Lung (tissue), 13 donors: ENCODE measurements around the gene ATP7A. TPM values are rescaled to one million over a fixed set of nuclear protein-coding genes. Genes with fewer than 3 reads are reported as not detected.
"Not testable (repeated sequence)": the region's sequence is repeated elsewhere in the genome, so short reads cannot be mapped to it uniquely, and the experiment has no call there.

Experiments used
- ATAC-seq: fragments of 200-7000 bp; cut with Tn5 transposase; one replicate; pipeline ENCODE4 v1.9.1; 2020; ENCODE audit warnings: moderate number of reproducible peaks; ENCODE audit not compliant: insufficient read depth, low FRiP score
- DNase-seq, 3 donors: peaks; one replicate each; pipeline ENCODE4 v3.0.0-alpha.2; 2013 to 2017
- H3K27ac ChIP-seq, 2 donors: one replicate each; pipeline ENCODE4 v1.5.1; 2013; ENCODE audit warnings: mild to moderate bottlenecking in 2 of 2, moderate library complexity in 2 of 2, control low read depth in 1 of 2, inconsistent platforms in 1 of 2, low read depth in 1 of 2, low read length in 1 of 2
- H3K27me3 ChIP-seq, 3 donors: one replicate each; pipeline ENCODE4 v1.5.1; 2013; ENCODE audit warnings: low read length in 2 of 3; ENCODE audit not compliant: control insufficient read depth in 3 of 3, insufficient read depth in 3 of 3
- H3K36me3 ChIP-seq, 4 donors: one replicate each; pipeline ENCODE4 v1.5.1; 2013; ENCODE audit warnings: low read length in 4 of 4, mild to moderate bottlenecking in 1 of 4, moderate library complexity in 1 of 4; ENCODE audit not compliant: control insufficient read depth in 4 of 4, insufficient read depth in 4 of 4
- H3K4me1 ChIP-seq, 5 donors: one replicate each; pipeline ENCODE4 v1.5.1; 2013; ENCODE audit warnings: low read length in 5 of 5, mild to moderate bottlenecking in 2 of 5, moderate library complexity in 1 of 5; ENCODE audit not compliant: control insufficient read depth in 5 of 5, insufficient read depth in 5 of 5
- H3K4me3 ChIP-seq: one replicate; pipeline ENCODE4 v1.5.1; 2013; ENCODE audit warnings: mild to moderate bottlenecking, control low read depth, moderate library complexity
- H3K9ac ChIP-seq, 2 donors: one replicate each; pipeline ENCODE4 v1.5.1; 2013; ENCODE audit warnings: low read length in 2 of 2, control low read depth in 1 of 2; ENCODE audit not compliant: insufficient read depth in 1 of 2
- H3K9me3 ChIP-seq, 4 donors: one replicate each; pipeline ENCODE4 v1.5.1; 2013; ENCODE audit warnings: low read length in 3 of 4, mild to moderate bottlenecking in 1 of 4, moderate library complexity in 1 of 4; ENCODE audit not compliant: control insufficient read depth in 4 of 4, insufficient read depth in 3 of 4
- CTCF ChIP-seq: IDR thresholded peaks from 2 replicates; pipeline ENCODE4 v1.5.1; 2012; ENCODE audit warnings: mild to moderate bottlenecking; ENCODE audit errors: control extremely low read depth, extremely low read depth
- WGBS, 2 donors: extraction: QIAGEN DNeasy Blood & Tissue Kit; methylation state at CpG; one replicate each; pipeline ENCODE4 v1.1.7; 2013; 5-methylcytosine and 5-hydroxymethylcytosine counted together
- polyA plus RNA-seq, 2 donors: library from polyadenylated mRNA; stranded (reverse); fragments of 200-250 nt; gene quantifications; one replicate each; pipeline ENCODE4 v1.2.1, GENCODE V29; 2013
- small RNA-seq: library from RNA; depleted of rRNA; stranded (forward); fragments of <200 nt; gene quantifications from one replicate; pipeline ENCODE3, GENCODE V24; 2014; ENCODE audit warnings: low replicate concordance
- total RNA-seq, 2 donors: library from RNA; depleted of rRNA in 1 of 2; stranded (reverse); fragments of >200 nt in 1 of 2; gene quantifications; one replicate each; pipeline ENCODE4 v1.2.1, GENCODE V29; 2014 to 2021
- donor health status: control.
- donor health status: control.
- donor health status: Bipolar disorder and iron deficiency.
- donor health status: healthy.
- donor health status: DM: yes; HTN: yes; CAD: no.

ATP7A gene
- total and polyA plus RNA-seq, 4 donors: 2.5 to 23.5 (median 7.5) TPM

- ATAC-seq (no peak), DNase-seq (no peak)
- WGBS, 2 donors: 79 to 96% methylated on average over 5 of the region's 5 CpGs
- Histone ChIP-seq H3K4me1 (no peaks in the 10 kb centered on the region), H3K4me3 (no peak overlapping the region), H3K27ac (no peak overlapping the region), H3K36me3 (no peaks in the 10 kb centered on the region), H3K27me3 (no peaks in the 10 kb centered on the region), H3K9ac (no peak overlapping the region), H3K9me3 (peaks cover 0 to 6% (median 1%) of the 10 kb centered on the region in 4 donors)
- TF ChIP-seq CTCF: no peak
These were observed 165.4 kb downstream of the ATP7A start for GRCh38 chrX:78075787-78076389.

GRCh38 chrX:78081413-78081812, 170.9 kb downstream of the ATP7A start:
- ATAC-seq, H3K4me1 ChIP-seq, H3K9ac ChIP-seq, H3K9me3 ChIP-seq, DNase-seq, H3K36me3 ChIP-seq, H3K4me3 ChIP-seq, H3K27me3 ChIP-seq, H3K27ac ChIP-seq: not testable (repeated sequence)
- 89 to 96% methylated on average over 6 of the region's 6 CpGs for WGBS, 2 donors

GRCh38 chrX:78092296-78092695, 181.8 kb downstream of the ATP7A start:
- DNase-seq: peak in 2 of 3 donors; percentile 30 to 48
- Histone ChIP-seq H3K9ac (no peak overlapping the region), H3K27me3 (no peaks in the 10 kb centered on the region), H3K4me3 (no peak overlapping the region), H3K36me3 (no peaks in the 10 kb centered on the region), H3K4me1 (no peaks in the 10 kb centered on the region), H3K27ac (no peak overlapping the region), H3K9me3 (no peaks in the 10 kb centered on the region)
- WGBS, 2 donors: 29 to 38% methylated on average over 2 of the region's 2 CpGs
- ATAC-seq: no peak
- TF ChIP-seq CTCF: no peak

GRCh38 chrX:78098108-78098507, 187.6 kb downstream of the ATP7A start:
- no peaks in the 10 kb centered on the region for H3K36me3 ChIP-seq
- H3K9ac ChIP-seq: no peak overlapping the region
- H3K4me3 ChIP-seq: no peak overlapping the region
- H3K27ac ChIP-seq: no peak overlapping the region
- no peaks in the 10 kb centered on the region for H3K27me3 ChIP-seq
- H3K4me1 ChIP-seq: peaks cover 0 to 4% (median 0%) of the 10 kb centered on the region in 5 donors
- ATAC-seq (no peak), DNase-seq (no peak)
- no peaks in the 10 kb centered on the region for H3K9me3 ChIP-seq
- TF ChIP-seq CTCF: no peak

Small RNA genes lying within 50 kb of the gene (small RNA-seq; reads per million reads assigned to genes)
- gene RN7SL460P: not detected

Other genes starting within 250 kb of the ATP7A start
- gene ATRX, start 124.5 kb upstream of the ATP7A start, total RNA-seq: 100 to 1,000 TPM in 1 of 2 donors, 10 to 100 TPM in 1; 61.7 to 208 TPM
- gene ATRX, start 124.5 kb upstream of the ATP7A start, polyA plus RNA-seq: 10 to 100 TPM; 10.6 to 12.1 TPM
- gene MAGT1, start 15.3 kb upstream of the ATP7A start, total RNA-seq: 10 to 100 TPM; 72.5 to 80.0 TPM
- 10 to 100 TPM; 15.3 to 42.2 TPM for gene MAGT1, start 15.3 kb upstream of the ATP7A start, polyA plus RNA-seq
- gene COX7B, start 11.2 kb upstream of the ATP7A start, total RNA-seq: 100 to 1,000 TPM; 141 to 168 TPM
- gene COX7B, start 11.2 kb upstream of the ATP7A start, polyA plus RNA-seq: 1,000 to 10,000 TPM in 1 of 2 donors, 100 to 1,000 TPM in 1; 532 to 1,269 TPM
- gene PGAM4, start 58.9 kb downstream of the ATP7A start, total RNA-seq: not detected
- under 1 TPM in 1 of 2 donors, not detected in 1; 0.08 TPM for gene PGAM4, start 58.9 kb downstream of the ATP7A start, polyA plus RNA-seq
- gene PGK1, start 193.6 kb downstream of the ATP7A start, total RNA-seq: 100 to 1,000 TPM; 211 to 351 TPM
- gene PGK1, start 193.6 kb downstream of the ATP7A start, polyA plus RNA-seq: 100 to 1,000 TPM in 1 of 2 donors, 10 to 100 TPM in 1; 82.3 to 508 TPM
- 10 to 100 TPM; 12.5 to 18.5 TPM for gene TAF9B, start 229.0 kb downstream of the ATP7A start, total RNA-seq
- 10 to 100 TPM in 1 of 2 donors, 1 to 10 TPM in 1; 5.6 to 11.7 TPM for gene TAF9B, start 229.0 kb downstream of the ATP7A start, polyA plus RNA-seq